CD4-positive, alpha-beta T cell (primary cell): ENCODE data around the gene IL5. TPM values are rescaled to one million over a fixed set of nuclear protein-coding genes. Genes with fewer than 3 reads are reported as not detected.

Source experiments
- ATAC-seq: fragments of 200-7000 bp; cut with Tn5 transposase; one replicate; pipeline ENCODE4 v1.10.0; 2022; ENCODE audit warnings: mild to moderate bottlenecking; ENCODE audit not compliant: poor library complexity
- CTCF ChIA-PET: fragments of 350-600 bp; sonication (Branson Sonifier 250); formaldehyde crosslinking; loops from one replicate; lab custom pipeline; 2021; ENCODE audit warnings: antibody characterized with exemption, inconsistent platforms; lab: Charles Lee
- POLR2A ChIA-PET: fragments of 350-600 bp; sonication (Branson Sonifier 250); formaldehyde crosslinking; loops from one replicate; lab custom pipeline; 2021; ENCODE audit warnings: antibody characterized with exemption, inconsistent platforms; lab: Charles Lee
- DNase-seq, 14 experiments: peaks; one replicate each; pipeline ENCODE4 v3.0.0-alpha.2; 2013 to 2020; ENCODE audit warnings: mixed read lengths in 2 of 14
- H3K27ac ChIP-seq, 2 donors: one replicate each; pipeline versions ENCODE4 v1.5.1 to v1.7.0; 2013; ENCODE audit warnings: low read length in 2 of 2, low read depth in 1 of 2, mild to moderate bottlenecking in 1 of 2
- H3K27me3 ChIP-seq, 2 experiments: 1 replicate in 1 of 2; 2 replicates in 1 of 2; pipeline versions ENCODE4 v1.6.1 to v1.7.0; 2013; ENCODE audit warnings: low read length in 2 of 2, control low read depth in 1 of 2, mild to moderate bottlenecking in 1 of 2, moderate library complexity in 1 of 2; ENCODE audit not compliant: insufficient read depth in 2 of 2, control insufficient read depth in 1 of 2
- H3K36me3 ChIP-seq: one replicate; pipeline ENCODE4 v1.6.1; 2013; ENCODE audit warnings: low read length, control low read depth; ENCODE audit not compliant: insufficient read depth
- H3K4me1 ChIP-seq: one replicate; pipeline ENCODE4 v1.6.1; 2013; ENCODE audit warnings: low read length, control low read depth; ENCODE audit not compliant: insufficient read depth
- H3K4me3 ChIP-seq: one replicate; pipeline ENCODE4 v1.5.1; 2013; ENCODE audit warnings: mild to moderate bottlenecking, low read length, moderate library complexity
- H3K9me3 ChIP-seq, 2 experiments: 1 replicate in 1 of 2; 2 replicates in 1 of 2; pipeline versions ENCODE4 v1.6.1 to v1.7.0; 2013; ENCODE audit warnings: low read length in 2 of 2, mild to moderate bottlenecking in 2 of 2, control low read depth in 1 of 2, moderate library complexity in 1 of 2; ENCODE audit not compliant: control insufficient read depth in 1 of 2, insufficient read depth in 1 of 2
- H3K27ac Mint-ChIP-seq: one replicate; pipeline ENCODE4 v1.8.0; 2020; ENCODE audit warnings: mixed read lengths
- H3K27me3 Mint-ChIP-seq: one replicate; pipeline ENCODE4 v1.8.0; 2021; ENCODE audit warnings: mixed read lengths
- H3K36me3 Mint-ChIP-seq: one replicate; pipeline ENCODE4 v1.8.0; 2021; ENCODE audit warnings: low read depth, mixed read lengths
- H3K4me1 Mint-ChIP-seq: one replicate; pipeline ENCODE4 v1.8.0; 2021; ENCODE audit warnings: low read depth, mixed read lengths
- H3K4me3 Mint-ChIP-seq: one replicate; pipeline ENCODE4 v1.8.0; 2020; ENCODE audit warnings: mild to moderate bottlenecking, mixed read lengths
- H3K9me3 Mint-ChIP-seq: one replicate; pipeline ENCODE4 v1.8.0; 2020; ENCODE audit warnings: mixed read lengths
- CTCF ChIP-seq: fragments of 200-600 bp; IDR thresholded peaks from one replicate; pipeline ENCODE4 v1.8.0; 2022; ENCODE audit warnings: antibody characterized with exemption, mild to moderate bottlenecking
- intact Hi-C, 2 experiments: fragments of 100-400 bp; cut with DNase I in 1 of 2; cut with micrococcal nuclease in 1 of 2; formaldehyde crosslinking; loops; one replicate each; pipeline versions ENCODE4 v1.15.1 to v1.9.0; 2023 to 2025; cut with DNase I, micrococcal nuclease
- total RNA-seq, 174 experiments: library from RNA in 2 of 174; stranded (reverse) in 2 of 174; gene quantifications; one replicate each; pipeline ENCODE4 v1.2.3 and lab custom pipeline; 2021 to 2026

The IL5 gene
- total RNA-seq, 2 experiments from 2014 or later: not detected

- no peak overlapping the region for H3K27ac ChIP-seq
- H3K4me3 Mint-ChIP-seq: no peak overlapping the region
Observed at GRCh38 chr5:132501629-132501956, 41.7 kb downstream of the IL5 start.

GRCh38 chr5:132500931-132501628, 42.2 kb downstream of the IL5 start:
- peaks cover 49% of the 10 kb centered on the region for H3K4me1 ChIP-seq
- intact Hi-C loops: loop anchor here (1.0 to 10.0 kb wide), 5 partner anchors 82 to 436 kb away; partner anchors contain the start of gene IL3 (in 1 of the 2)
- Mint-ChIP-seq H3K27ac (peak overlapping the region; percentile 65), H3K4me1 (peaks cover 29% of the 10 kb centered on the region), H3K9me3 (no peaks in the 10 kb centered on the region), H3K36me3 (peaks cover 4% of the 10 kb centered on the region), H3K4me3 (no peak overlapping the region), H3K27me3 (peaks cover 3% of the 10 kb centered on the region)
- H3K27me3 ChIP-seq: no peaks in the 10 kb centered on the region
- no peak overlapping the region for H3K4me3 ChIP-seq
- POLR2A ChIA-PET: interaction anchor here (0.8 to 15.5 kb wide), 12 partner anchors 20 to 263 kb away, joined by 3 to 526 read pairs (median 5); partner anchors contain the start of genes IRF1, KIF3A and SLC22A5
- TF ChIP-seq CTCF: peak; percentile 88
- no peaks in the 10 kb centered on the region for H3K9me3 ChIP-seq
- H3K36me3 ChIP-seq: no peaks in the 10 kb centered on the region
- CTCF ChIA-PET: interaction anchor here (0.8 to 10.2 kb wide), 17 partner anchors 11 to 328 kb away, joined by 3 to 104 read pairs (median 5); partner anchors contain the start of gene IRF1
- peak; percentile 26 for ATAC-seq
- DNase-seq: peak; percentile 63 to 90 (median 73)
- peak overlapping the region in 1 of 2 donors; percentile 37 for H3K27ac ChIP-seq

More at GRCh38 chr5:132501629-132501956, 41.7 kb downstream of the IL5 start:
- Histone ChIP-seq H3K4me1 (peaks cover 46% of the 10 kb centered on the region), H3K9me3 (no peaks in the 10 kb centered on the region), H3K27me3 (no peaks in the 10 kb centered on the region), H3K4me3 (no peak overlapping the region), H3K36me3 (no peaks in the 10 kb centered on the region)
- Mint-ChIP-seq H3K36me3 (no peaks in the 10 kb centered on the region), H3K4me1 (peaks cover 24% of the 10 kb centered on the region), H3K27ac (no peak overlapping the region), H3K27me3 (peaks cover 8% of the 10 kb centered on the region), H3K9me3 (no peaks in the 10 kb centered on the region)
- DNase-seq: no peak
- CTCF ChIA-PET: interaction anchor here (0.9 to 10.2 kb wide), 10 partner anchors 11 to 264 kb away, joined by 3 to 104 read pairs (median 6); partner anchors contain the start of gene IRF1
- POLR2A ChIA-PET: interaction anchor here (1.2 to 15.5 kb wide), 8 partner anchors 21 to 263 kb away, joined by 3 to 526 read pairs (median 6); partner anchors contain the start of genes IRF1 and SLC22A5
- ATAC-seq: no peak
- no peak for TF ChIP-seq CTCF
- intact Hi-C loops: loop anchor here (1.0 to 10.0 kb wide), 4 partner anchors 115 to 437 kb away; partner anchors contain the start of gene IL3 (in 1 of the 2)

GRCh38 chr5:132500244-132500930, 42.9 kb downstream of the IL5 start:
- intact Hi-C loops: loop anchor here in 1 of 2 experiments (1.0 to 10.0 kb wide), 3 partner anchors 81 to 436 kb away; partner anchors contain the start of gene IL3

More at GRCh38 chr5:132500244-132500930, 42.9 kb downstream of the IL5 start:
- no peak overlapping the region for H3K4me3 ChIP-seq
- no peaks in the 10 kb centered on the region for H3K36me3 ChIP-seq
- H3K27ac ChIP-seq: peak overlapping the region in 1 of 2 donors; percentile 37
- H3K4me3 Mint-ChIP-seq: no peak overlapping the region
- H3K9me3 ChIP-seq: no peaks in the 10 kb centered on the region
- H3K36me3 Mint-ChIP-seq: peaks cover 4% of the 10 kb centered on the region
- H3K27me3 Mint-ChIP-seq: no peaks in the 10 kb centered on the region
- H3K4me1 Mint-ChIP-seq: peaks cover 34% of the 10 kb centered on the region
- H3K4me1 ChIP-seq: peaks cover 55% of the 10 kb centered on the region
- no peak for TF ChIP-seq CTCF
- H3K9me3 Mint-ChIP-seq: no peaks in the 10 kb centered on the region
- ChIA-PET CTCF (interaction anchor here (0.8 to 10.2 kb wide), 17 partner anchors 10 to 328 kb away, joined by 3 to 104 read pairs (median 5); partner anchors contain the start of gene IRF1), POLR2A (interaction anchor here (0.5 to 15.5 kb wide), 13 partner anchors 12 to 262 kb away, joined by 3 to 526 read pairs (median 5); partner anchors contain the start of genes IRF1, KIF3A and SLC22A5)
- H3K27ac Mint-ChIP-seq: peak overlapping the region; percentile 65
- DNase-seq: peak in 4 of 14 experiments; percentile 5 to 32 (median 28)
- ATAC-seq: no peak
- no peaks in the 10 kb centered on the region for H3K27me3 ChIP-seq
